Measurements from ENCODE around the gene MCF2. TPM values are rescaled to one million over a fixed set of nuclear protein-coding genes. Genes with fewer than 3 reads are reported as not detected.

The MCF2 gene
- total and polyA plus RNA-seq, 11 donors: 0.03 to 1.1 (median 0.29) TPM; not detected in 1

DNA sequence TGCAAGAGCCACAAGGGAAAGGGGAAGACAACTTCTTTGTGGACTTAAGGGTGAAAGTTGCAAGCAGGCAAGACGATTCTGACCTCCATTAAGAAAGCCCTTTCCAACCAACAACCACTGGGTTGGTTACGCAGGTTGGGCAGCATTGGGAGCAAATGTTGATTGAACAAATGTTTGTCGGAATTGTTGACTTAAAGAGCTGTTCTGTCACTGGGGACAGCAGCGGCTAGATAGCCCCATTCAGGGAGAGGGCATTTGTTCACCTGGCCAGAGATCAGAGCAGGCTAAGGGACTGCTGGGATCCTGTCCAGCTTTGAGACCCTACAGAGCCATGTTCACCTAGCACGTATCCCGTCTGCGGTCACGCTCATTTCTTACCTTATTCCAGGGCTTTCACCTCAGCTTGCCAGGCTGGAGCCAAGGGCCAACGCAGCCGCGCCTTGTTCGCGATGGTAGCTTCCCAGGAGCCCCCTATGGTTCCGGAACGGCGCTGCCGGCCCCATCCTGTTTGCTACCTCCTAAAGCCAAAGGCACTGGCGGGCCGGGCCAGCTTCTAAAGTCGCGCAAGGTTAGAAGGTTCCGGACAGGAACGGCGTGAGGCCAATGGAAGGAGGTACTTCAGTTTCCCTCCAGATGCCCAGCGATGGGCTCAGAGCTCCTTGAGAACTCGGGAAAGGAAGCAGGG lies 152.8 kb downstream of the MCF2 start:
- Histone ChIP-seq H3K4me3 (peak overlapping the region in 1 of 12 donors; percentile 5), H3K4me1 (no peaks in the 10 kb centered on the region), H3K27ac (no peak overlapping the region), H3K36me3 (no peaks in the 10 kb centered on the region), H3K27me3 (peaks cover 0 to 15% (median 0%) of the 10 kb centered on the region in 9 donors), H3K9me3 (no peaks in the 10 kb centered on the region)
- 72 to 84% (median 76%) methylated on average over 26 of the region's 26 CpGs for WGBS, 4 donors
- no peak for DNase-seq
- intact Hi-C loops (cut with DNase I): loop anchor here in 6 of 10 donors (5.0 to 10.0 kb wide), 3 partner anchors 778 to 800 kb away; no protein-coding TSS in a partner anchor
- no peak for TF ChIP-seq POLR2A (IDR thresholded peaks at IDR 0.05)
- TF ChIP-seq, protein P1, sequence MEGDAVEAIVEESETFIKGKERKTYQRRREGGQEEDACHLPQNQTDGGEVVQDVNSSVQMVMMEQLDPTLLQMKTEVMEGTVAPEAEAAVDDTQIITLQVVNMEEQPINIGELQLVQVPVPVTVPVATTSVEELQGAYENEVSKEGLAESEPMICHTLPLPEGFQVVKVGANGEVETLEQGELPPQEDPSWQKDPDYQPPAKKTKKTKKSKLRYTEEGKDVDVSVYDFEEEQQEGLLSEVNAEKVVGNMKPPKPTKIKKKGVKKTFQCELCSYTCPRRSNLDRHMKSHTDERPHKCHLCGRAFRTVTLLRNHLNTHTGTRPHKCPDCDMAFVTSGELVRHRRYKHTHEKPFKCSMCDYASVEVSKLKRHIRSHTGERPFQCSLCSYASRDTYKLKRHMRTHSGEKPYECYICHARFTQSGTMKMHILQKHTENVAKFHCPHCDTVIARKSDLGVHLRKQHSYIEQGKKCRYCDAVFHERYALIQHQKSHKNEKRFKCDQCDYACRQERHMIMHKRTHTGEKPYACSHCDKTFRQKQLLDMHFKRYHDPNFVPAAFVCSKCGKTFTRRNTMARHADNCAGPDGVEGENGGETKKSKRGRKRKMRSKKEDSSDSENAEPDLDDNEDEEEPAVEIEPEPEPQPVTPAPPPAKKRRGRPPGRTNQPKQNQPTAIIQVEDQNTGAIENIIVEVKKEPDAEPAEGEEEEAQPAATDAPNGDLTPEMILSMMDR (IDR thresholded peaks at IDR 0.05): no peak
- no peak for ATAC-seq

GRCh38 chrX:139554376-139554775 lies 153.6 kb downstream of the MCF2 start:
- TF ChIP-seq, protein P1 (IDR thresholded peaks at IDR 0.05): no peak
- TF ChIP-seq POLR2A (IDR thresholded peaks at IDR 0.05): no peak
- no peaks in the 10 kb centered on the region for H3K36me3 ChIP-seq
- no peak overlapping the region for H3K4me3 ChIP-seq
- DNase-seq (no peak), ATAC-seq (no peak)
- H3K27me3 ChIP-seq: peaks cover 0 to 15% (median 0%) of the 10 kb centered on the region in 9 donors
- H3K4me1 ChIP-seq: no peaks in the 10 kb centered on the region
- H3K9me3 ChIP-seq: no peaks in the 10 kb centered on the region
- no peak overlapping the region for H3K27ac ChIP-seq
- intact Hi-C loops (cut with DNase I): loop anchor here in 2 of 10 donors (10.0 kb wide), 2 partner anchors 780 to 800 kb away; no protein-coding TSS in a partner anchor

DNA sequence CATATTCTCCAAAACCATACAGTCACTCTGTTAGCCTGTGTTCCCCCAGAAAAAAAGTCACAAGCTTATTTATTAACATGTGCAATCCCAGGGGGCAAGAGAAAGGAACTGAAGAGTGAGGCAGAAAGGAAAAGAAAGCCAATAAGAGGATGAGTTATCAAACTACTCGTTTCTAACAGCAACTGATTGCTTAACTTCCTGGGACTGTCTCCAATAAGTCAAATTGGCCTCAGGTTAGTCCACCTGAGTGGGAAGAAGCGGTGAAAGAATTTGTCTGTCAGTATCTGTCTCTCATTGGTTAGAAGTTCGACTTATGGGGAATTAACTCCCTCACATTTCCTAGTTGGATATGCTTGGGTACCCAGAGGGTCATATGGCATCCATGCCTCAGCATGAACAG lies 163.4 kb downstream of the MCF2 start:
- TF ChIP-seq POLR2A (IDR thresholded peaks at IDR 0.05): no peak
- TF ChIP-seq, protein P1 (IDR thresholded peaks at IDR 0.05): no peak
- H3K4me1 ChIP-seq: no peaks in the 10 kb centered on the region

GRCh38 chrX:139543920-139544319 lies 164.0 kb downstream of the MCF2 start:
- WGBS, 4 donors: 85 to 94% (median 92%) methylated on average over 4 of the region's 4 CpGs

More for the DNA sequence above, 163.4 kb downstream of the MCF2 start:
- Histone ChIP-seq H3K27ac (no peak overlapping the region), H3K9me3 (no peaks in the 10 kb centered on the region), H3K4me3 (no peak overlapping the region), H3K27me3 (peaks cover 0 to 8% (median 0%) of the 10 kb centered on the region in 9 donors), H3K36me3 (no peaks in the 10 kb centered on the region)
- DNase-seq (no peak), ATAC-seq (no peak)
- intact Hi-C loops (cut with DNase I): no loop called here
- 43 to 75% (median 61%) methylated on average over 3 of the region's 3 CpGs for WGBS, 4 donors

More at GRCh38 chrX:139543920-139544319, 164.0 kb downstream of the MCF2 start:
- Histone ChIP-seq H3K9me3 (no peaks in the 10 kb centered on the region), H3K36me3 (no peaks in the 10 kb centered on the region), H3K4me1 (no peaks in the 10 kb centered on the region), H3K27me3 (peaks cover 0 to 8% (median 0%) of the 10 kb centered on the region in 9 donors), H3K27ac (no peak overlapping the region), H3K4me3 (no peak overlapping the region)
- no peak for TF ChIP-seq POLR2A (IDR thresholded peaks at IDR 0.05)
- TF ChIP-seq, protein P1 (IDR thresholded peaks at IDR 0.05): no peak
- ATAC-seq: no peak
- intact Hi-C loops (cut with DNase I): no loop called here
- DNase-seq: no peak
